ENCODE results near the gene RRAGD.
"Not testable (repeated sequence)": the region's sequence is repeated elsewhere in the genome, so short reads cannot be mapped to it uniquely, and the experiment has no call there.

The RRAGD gene

DNA sequence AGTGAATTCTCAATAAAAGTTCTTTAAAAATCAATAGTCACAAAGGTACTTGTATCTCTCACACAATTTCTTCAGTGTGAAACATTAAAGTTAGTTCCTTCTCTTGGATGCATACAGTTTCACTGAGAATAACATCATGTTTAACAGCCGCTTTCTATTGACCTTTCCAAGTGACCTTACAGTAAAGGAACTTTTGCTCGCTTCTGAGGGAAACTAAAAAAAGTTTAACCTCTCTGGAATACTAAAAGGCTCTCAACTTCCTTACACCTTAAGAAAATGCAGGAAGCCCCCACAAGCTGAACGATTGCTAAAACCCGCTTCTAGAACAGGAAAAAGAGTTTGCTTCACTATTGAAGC lies 1.3 kb downstream of the RRAGD start:
- DNase-seq, result no peak

DNA sequence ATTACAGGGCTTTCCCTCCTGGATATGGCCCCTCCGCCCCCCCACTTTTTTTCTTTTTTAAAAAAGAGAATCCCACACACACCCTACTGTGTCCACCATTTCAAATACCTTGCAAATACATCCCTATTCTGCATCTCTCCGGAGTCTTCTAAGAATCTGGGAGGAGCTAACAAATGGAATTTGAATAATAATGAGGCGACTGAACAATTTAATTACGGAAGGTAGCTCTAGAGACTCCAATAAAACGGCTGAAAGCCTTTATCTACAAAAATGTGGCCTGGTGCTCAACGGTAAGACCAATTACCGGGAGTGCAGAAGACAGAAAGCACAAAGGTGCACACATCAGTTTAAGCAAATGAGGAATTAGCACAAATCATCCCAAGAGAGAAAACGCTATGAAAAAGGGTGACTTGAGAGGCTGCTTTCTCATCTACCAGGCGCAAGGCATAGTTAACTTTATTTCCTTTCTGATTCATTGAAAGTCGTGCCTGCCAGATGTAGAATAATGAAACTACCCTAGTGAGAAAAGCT lies 1.8 kb downstream of the RRAGD start:
- no peak for DNase-seq

DNA sequence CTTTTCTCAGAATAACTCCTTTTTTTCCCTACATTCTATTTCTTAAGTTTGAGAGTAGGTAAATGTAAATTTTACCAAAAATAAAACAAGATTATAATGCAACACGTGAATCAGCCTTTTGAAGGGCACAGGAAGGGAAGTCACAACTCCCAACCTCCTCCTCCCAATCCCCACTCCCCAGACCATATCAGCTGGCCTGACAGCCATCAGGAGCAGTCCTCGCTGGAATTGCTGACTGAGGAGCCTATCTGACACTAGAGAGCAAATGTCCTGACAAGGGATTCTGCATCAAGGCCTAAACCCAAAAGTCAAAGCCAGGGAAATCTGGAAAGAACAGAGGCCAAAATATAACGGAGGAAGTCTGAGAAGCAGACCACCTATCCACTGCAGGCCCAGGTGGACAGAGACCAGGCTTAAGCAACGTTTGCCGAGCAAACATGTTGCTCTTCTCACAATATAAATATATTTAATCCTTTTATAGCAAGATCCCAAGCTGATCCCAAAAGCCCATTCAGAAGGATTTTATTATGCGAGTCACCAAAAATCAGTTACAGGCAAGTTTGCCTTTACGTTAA lies 2.5 kb downstream of the RRAGD start:
- no peak for DNase-seq

GRCh38 chr6:89406141-89406540 lies 5.9 kb downstream of the RRAGD start:
- DNase-seq, result no peak

GRCh38 chr6:89404512-89404911 lies 7.6 kb downstream of the RRAGD start:
- DNase-seq, result no peak

DNA sequence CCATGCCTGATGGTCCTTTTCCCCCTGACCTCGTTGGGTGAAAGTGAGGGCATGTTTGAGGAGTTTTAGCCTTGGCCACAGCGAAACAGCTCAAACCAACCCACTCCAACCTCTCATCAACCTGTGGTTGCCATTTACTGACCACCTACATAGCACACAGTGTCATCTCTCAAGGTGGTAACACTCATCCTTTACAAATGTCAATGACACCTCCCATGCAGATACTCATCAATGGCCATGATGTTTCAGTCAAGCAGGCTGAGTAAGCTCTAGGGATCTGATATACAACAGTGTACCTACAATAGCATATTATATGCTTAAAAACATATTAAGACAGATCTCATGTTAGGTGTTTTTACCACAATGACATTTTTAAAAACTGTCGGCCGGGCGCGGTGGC lies 9.3 kb downstream of the RRAGD start:
- DNase-seq, result no peak

- DNase-seq, result no peak
Observed at GRCh38 chr6:89400912-89401399, 11.1 kb downstream of the RRAGD start.

- DNase-seq, result no peak
Observed at GRCh38 chr6:89400050-89400449, 12.0 kb downstream of the RRAGD start.

GRCh38 chr6:89398762-89399525 lies 13.1 kb downstream of the RRAGD start:
- DNase-seq, result no peak

GRCh38 chr6:89397884-89398283 lies 14.2 kb downstream of the RRAGD start:
- DNase-seq, result not testable (repeated sequence)

- DNase-seq, result no peak
Observed at GRCh38 chr6:89393659-89394058, 18.4 kb downstream of the RRAGD start.

GRCh38 chr6:89392823-89393222 lies 19.2 kb downstream of the RRAGD start:
- DNase-seq, result no peak

DNA sequence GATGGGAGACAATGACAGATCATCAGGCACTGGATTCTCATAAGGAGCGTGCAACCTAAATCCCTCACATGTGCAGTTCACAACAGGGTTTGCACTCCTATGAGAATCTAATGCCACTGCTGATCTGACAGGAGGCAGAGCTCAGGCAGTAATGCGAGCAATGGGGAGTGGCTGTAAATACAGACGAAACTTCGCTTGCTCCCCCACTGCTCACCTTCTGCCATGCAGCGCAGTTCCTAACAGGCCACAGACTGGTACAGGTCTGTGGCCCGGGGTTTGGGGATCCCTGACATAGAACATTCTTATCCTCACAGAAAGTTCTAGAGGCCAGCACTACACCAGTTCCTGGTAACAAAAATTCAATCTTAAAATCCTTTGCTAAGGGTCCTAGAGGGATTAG lies 23.2 kb downstream of the RRAGD start:
- DNase-seq, result no peak

DNA sequence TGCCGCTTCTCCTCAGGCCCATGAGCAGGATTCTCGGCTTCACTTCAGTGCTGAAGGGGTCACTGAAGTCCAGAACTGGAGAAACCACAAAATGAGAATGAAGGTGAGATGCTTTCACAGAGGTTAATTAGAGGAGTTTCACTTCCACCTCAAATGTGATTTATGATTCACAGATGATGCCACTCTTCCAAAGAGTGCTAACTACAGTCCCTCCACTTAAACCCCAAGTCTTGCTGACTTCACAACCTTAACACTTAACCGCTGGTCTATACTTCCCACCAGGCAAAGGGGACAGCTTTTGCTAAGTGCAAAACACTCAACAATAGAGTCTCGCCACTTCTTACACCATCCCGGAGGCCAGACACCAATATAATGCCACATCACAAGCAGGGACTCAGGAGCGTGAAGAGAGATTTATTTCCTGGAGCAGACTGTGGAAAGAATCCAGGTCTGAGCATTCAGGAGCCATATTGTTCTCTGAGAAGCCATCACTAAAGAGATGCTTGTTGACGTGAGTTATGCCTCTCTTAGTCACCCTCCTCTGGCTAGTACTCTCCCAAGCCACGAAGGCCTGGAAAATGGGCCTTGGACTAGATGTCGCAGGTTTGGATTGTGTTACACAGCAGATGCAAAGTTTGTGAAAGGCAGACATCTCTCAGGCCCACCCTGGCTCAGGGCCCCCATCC lies 24.4 kb downstream of the RRAGD start:
- no peak for DNase-seq

DNA sequence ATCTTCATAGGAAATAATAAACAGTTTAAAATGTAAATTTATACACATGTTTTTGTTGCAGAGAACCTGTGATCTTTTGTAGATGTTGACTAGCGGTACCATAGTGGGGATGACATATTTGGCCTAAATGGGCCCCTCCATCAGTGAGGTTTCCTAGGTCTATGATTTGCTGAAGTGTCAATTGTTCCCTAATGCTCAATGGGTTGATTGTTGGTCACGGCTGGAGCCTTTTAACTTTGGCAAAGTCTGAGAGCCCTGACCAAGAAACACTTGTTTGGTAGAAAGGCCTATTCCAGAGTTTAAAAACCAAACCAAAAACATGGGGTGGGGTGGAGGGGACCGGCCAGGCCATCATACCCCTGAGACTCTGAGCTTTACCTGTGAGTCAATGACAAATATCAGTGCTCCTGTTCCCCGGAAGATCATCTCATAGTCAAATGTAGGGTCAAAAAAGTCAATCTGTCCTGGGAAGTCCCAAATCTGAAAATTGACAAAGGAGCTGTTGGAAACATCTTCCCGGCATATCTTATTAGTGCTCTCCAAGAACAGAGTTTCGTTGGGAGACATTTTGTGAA lies 25.1 kb downstream of the RRAGD start:
- DNase-seq, result no peak

GRCh38 chr6:89385846-89386245 lies 26.2 kb downstream of the RRAGD start:
- DNase-seq, result no peak

- DNase-seq, result peak; percentile 97
Observed at GRCh38 chr6:89385156-89385667, 26.9 kb downstream of the RRAGD start.

- DNase-seq, result no peak
Observed at GRCh38 chr6:89381031-89381430, 31.0 kb downstream of the RRAGD start.

GRCh38 chr6:89379281-89379680 lies 32.8 kb downstream of the RRAGD start:
- DNase-seq, result peak; percentile 64

GRCh38 chr6:89378628-89379027 lies 33.4 kb downstream of the RRAGD start:
- no peak for DNase-seq

- DNase-seq, result peak; percentile 34
Observed at GRCh38 chr6:89375427-89376267, 36.4 kb downstream of the RRAGD start.

- no peak for DNase-seq
Observed at GRCh38 chr6:89372506-89372901, 39.6 kb downstream of the RRAGD start.
